HG03460 (cell line): ENCODE measurements around the gene SLC25A13.
A peak's percentile ranks its signal among the peaks of the same experiment; 100 is the strongest.

Experiments used
- ATAC-seq: cut with Tn5 transposase; IDR thresholded peaks from one replicate; pipeline ENCODE4 v1.9.1; 2021; ENCODE audit not compliant: unreplicated experiment

SLC25A13 gene

DNA sequence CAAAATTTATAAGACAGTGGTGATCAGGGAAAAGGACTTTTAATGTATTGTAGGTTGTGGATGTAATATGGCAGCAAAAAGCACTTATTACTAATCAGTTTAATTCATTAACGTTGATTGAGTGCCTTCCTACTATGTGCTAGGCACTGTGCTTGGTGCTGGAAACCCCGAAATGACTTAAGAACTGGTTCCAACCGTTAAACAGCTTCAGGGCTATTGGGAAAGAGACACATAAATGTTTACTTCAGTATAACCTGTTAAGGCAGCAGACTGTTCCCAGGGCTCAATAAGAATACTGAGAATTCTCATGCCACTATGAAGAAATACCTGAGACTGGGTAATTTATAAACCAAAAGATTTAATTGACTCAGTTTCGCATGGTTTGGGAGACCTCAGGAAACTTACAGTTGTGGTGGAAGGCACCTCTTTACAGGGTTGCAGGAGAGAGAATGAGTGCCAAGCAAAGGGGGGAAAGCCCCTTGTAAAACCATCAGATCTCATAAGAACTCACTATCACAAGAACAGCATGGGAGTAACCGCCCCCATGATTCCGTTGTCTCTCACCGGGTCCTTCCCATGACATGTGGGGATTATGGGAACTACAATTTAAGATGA lies 1.1 kb upstream of the SLC25A13 start:
- ATAC-seq, result no peak

DNA sequence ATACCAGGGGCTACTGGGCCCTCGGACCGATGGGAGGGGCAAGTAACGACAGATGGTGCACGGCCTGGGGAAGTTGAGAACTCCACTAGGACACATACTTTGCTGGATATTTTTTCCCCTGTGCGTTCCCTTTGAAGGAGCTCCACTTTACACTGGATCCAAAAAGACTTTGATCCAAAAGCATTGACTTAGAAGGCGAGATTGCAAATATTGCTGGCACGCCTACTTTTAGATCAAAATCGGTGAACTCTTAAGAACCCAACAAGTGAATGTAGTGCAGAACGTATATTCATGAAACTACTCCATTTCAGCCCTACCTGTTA lies 436 bp upstream of the SLC25A13 start:
- no peak for ATAC-seq

DNA sequence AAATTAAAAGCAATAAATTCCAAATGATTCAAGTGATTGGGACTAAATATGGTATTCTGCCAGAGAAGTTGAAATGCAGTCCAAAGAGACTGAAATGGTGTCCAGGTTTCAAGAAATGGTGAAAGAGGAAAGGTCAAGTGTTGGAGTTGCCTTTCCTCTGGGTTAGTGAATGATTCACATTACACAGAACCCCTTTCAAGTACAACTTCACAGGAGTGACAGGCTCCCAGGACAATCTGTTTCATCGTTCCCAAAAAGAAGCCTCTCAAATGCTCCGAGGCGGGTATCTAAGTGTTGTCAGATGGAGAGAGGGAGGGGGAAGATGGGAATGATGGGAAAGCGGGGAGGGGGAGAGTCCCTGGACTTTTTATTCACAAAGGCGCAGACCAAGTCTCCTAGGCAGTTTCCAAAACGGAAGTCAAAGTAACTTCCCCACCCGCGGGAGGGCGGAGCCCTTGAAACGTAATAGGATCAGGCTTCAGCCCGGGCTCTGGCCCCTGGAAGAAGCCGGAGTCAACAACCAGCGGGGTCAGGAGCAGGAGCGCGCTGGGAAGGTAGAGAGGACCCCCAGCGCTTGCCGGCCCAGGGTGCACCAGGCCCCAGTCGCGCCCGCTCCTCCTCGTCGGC lies 754 bp downstream of the SLC25A13 start:
- peak; percentile 48 for ATAC-seq

DNA sequence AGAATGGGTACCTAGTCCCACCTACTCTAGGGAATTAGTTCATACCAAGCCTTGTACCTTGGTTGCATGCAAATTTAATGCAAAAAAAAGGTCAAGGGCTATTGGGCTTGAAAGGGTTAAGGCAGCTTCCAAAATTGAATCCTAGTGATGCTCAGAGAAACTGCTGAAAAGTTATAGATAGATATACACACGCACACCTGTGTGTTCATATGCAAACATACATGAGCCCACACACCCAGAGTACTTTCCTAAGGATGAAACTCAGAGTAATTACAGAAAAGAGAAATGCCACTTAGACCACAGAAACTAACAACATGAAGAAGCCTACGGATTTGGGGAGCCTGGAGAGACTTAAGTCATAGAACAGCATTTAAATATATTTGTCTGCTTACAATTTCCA lies 1.5 kb downstream of the SLC25A13 start:
- ATAC-seq, result peak; percentile 33

DNA sequence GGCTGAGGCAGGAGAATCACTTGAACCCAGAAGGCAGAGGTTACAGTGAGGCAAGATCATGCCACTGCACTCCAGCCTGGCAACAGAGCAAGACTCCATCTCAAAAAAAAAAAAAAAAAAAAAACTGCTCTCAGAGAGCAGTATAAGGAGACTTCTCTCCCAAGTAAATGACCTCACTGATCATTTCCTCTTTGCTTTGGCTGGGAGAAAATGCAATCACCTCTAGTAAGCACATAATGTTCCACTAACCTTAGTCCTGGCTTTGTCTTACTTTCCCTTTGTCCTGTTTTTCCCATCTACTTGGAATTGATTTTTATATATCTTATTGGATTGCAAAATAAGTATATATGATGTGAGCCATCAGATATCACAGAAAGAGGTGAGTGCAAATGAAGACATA lies 2.5 kb downstream of the SLC25A13 start:
- no peak for ATAC-seq

DNA sequence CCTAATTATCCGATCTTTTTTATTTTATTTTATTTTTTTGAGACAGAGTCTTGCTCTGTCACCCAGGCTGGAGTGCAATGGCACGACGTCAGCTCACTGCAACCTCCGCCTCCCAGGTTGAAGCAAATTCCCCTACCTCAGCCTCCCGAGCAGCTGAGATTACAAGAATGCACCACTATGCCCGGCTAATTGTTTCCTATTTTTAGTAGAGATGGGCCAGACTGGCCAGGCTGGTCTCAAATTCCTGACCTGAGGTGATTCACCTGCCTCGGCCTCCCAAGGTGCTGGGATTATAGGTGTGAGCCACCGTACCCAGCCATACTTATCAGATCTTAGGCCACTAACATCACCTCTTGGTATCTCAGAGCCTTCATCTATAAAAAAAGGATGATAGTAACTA lies 4.9 kb downstream of the SLC25A13 start:
- no peak for ATAC-seq

DNA sequence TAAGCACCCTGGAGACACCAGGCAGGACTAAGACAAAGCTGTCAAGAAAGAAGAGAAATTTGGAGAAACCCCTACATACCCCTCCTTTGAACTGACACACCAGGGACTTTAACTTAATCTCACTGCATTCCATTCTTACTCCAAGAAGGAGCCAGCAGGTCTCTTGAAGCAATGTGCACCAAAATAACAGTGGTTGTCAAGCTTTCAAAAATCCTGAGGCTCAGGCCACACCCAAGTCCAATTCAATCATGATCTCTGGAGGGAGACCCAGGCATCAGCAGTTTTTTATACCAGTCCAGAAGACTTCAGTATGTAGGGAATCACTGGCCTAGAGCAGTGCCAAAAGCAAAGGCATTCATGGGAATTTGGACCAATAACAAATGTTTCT lies 6.8 kb downstream of the SLC25A13 start:
- no peak for ATAC-seq

DNA sequence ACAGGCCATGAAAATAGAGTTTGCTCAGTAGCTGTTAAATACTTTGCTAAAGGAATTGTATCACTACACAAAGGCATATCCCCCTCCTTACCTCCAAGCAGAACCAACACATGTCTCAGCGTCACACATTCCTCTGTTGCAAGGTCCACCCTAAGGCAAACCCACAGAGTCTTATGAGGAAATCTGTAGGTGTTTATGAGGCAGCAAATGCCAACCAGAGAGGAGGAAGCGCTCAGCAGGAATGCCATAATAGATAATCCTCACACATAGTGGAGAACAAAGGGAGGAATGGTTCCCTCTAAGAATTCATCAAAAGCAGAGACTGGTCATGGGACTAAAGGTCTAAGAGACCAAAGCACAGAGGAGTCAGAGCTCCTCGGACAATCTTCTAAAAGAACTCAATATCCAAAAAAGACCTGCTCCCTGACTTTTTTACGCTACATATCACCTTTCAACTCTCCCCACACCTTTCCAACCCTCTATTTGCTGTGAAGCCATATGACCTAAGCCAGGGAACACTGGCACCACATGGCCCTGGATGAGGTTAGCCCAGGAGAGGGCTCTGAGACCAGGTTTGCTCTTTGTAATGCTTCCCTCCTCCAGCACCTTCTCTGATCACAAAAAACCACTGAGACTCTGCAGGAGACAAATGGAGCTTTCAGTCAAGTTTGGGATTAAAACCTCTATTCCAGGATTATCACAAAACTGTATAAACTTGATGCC lies 7.3 kb downstream of the SLC25A13 start:
- ATAC-seq, result no peak

DNA sequence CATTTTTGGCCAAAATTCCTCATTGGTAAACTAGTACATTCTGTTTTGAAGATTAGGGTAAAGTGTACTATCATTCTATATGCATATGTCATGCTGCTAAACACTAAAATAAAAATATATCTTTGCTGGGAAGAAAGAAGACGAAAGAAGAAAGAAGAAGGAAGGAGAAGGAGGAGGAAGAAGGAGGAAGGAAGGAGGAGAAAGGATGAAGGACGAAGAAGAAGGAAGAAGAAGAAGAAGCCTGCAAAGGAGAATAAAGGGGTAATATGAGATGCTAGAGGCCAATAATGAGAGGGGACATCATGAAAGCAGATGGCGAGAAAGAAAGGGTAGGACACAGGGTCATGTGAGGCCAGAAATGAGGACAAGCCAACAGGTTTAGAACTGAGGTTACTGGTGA lies 8.0 kb downstream of the SLC25A13 start:
- no peak for ATAC-seq

DNA sequence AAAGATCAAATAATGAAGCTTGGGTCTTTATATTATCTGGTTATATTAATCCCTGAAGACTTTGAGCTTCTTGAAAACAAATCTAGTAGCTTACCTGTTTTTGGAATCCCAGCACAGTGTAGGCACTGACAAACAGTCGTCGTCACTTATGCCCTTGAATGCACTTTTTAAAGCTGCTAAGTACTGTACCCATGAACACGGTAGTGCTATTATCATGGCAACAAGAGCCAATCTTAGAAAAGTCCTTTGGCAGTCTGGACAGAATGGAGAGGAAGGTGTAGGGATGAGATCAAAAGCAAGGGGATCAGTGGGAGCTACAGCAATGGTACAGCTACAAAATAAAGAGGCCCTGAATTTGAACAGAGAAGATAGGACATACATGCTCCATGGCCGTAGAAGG lies 9.4 kb downstream of the SLC25A13 start:
- ATAC-seq, result no peak

DNA sequence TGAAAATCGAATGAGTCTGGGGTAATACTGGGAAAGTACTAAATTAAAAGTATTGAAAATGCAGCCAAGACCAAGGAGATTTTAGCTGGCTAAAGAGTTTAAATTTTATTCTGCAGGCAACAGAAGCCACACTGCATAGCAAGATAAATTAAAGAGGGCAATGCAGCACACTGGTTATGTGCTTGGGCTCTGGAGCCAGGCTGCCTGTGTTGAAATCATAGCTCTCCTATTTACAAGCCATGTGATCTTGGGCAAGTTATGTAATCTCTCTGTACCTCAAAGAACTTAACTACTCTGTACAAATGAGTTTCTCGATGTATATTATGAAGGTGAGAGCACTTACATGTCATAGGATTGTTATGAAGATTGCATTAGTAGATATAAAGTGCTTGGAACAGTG lies 9.9 kb downstream of the SLC25A13 start:
- ATAC-seq, result no peak

DNA sequence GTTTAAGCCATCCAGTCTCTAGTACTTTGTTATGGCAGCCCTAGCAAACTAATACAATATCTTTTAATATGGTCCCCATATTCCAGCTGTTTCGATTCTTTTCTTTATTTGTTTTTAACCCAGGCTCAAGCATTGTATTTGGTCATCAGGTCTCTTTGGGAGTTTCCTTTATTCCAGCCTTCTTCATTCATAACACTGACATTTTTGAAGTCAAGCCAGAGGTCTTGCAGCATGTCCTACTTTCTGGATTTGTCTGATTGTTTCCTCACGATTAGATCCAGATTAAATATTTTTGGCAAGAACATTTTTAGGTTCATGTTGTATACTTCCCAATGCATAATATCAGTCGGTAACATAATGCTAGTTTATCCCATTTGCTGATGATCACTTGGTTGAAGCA lies 11.8 kb downstream of the SLC25A13 start:
- ATAC-seq, result no peak

DNA sequence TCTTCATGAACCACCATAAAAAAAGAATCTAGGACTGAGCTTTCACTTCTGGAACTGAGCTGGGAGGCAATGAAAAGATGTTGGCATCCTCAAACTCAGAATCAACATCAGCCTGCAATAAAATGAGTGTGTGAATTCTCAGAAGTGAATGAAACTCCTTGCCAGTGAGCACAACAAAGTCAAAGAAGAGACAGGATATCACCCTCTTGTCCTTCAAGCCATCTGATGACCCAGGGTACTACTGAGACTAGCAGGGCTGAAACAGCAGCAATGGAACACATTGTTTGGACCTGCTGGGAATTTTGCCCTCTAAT lies 13.0 kb downstream of the SLC25A13 start:
- no peak for ATAC-seq

DNA sequence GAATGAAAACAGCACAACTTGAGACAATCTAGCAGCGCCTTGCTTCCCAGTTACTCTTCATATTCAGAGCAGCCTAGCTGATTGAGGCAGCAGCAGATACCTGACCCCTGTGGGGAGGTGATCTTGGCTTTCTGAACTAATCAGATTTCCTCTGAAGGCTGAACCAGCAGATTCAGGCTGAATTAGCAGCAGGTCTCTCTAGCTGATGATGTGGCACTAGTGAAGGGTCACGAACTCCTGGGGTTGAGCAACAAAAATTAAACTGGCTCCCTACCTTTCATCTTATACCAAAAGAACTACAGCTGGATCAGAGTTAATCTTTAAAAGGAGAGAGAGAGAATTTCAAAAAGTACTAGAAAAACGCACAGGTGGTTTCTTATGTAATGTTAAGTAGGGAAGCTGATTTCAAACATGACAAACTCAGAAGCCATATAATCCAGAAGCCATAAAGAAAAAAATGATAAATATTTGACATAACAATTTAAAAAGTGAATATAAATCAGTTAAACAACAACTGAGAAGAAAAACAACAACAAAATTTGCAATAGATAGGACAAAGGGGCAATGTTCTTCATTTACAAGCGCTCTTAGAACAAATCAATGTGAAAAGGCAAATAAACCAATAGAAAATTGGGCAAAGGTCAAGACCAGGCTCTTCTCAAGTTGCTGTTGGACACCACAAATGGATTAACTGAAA lies 13.5 kb downstream of the SLC25A13 start:
- no peak for ATAC-seq

DNA sequence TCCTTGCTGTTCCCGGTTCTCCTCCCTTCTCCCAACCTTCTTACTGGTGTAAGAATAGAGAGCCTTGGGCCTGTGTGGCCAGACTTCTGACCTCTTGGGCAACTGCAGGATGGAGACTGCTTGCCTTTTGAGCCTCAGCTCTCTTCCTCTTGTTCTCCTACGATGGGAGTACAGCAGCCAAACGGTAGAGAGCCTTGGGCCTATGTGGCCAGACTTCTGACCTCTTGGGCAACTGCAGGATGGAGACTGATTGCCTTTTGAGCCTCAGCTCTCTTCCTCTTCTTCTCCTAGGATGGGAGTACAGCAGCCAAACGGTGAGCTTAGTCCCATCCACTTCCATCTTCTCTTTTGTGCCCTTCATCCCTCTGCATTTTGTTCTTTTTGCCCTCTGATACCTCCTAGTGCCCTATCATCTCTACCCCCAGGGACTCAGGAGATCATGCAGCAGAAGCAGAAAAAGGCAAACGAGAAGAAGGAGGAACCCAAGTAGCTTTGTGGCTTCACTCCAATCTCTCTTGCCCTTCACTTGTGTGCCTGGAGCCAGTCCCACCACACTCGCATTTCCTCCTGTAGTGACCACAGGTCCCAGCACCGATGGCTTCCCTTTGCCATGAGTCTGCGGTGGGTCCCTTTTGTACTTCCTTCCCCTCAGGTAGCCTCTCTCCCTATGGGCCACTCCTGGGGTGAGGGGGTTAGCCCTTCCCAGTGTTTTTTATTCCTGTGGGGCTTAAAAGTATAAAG lies 15.3 kb downstream of the SLC25A13 start:
- peak; percentile 37 for ATAC-seq

DNA sequence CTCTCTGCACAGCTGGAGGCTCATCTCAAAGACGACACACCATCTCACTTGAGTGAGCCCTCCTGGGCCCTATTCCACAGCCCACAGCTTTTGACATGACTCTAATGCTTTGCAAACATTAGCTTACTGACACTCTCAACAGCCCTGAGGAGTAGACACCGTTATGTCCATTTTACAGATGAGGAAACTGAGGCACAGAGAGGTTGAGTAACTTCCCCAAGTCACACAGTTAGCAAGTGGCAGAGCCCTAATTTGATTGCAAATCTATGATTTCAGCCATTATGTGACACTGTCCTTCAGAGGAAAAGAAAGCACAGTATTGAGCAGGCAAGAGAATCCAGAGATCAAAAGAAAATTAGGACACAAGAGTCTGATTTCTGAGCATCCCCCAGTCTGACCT lies 16.0 kb downstream of the SLC25A13 start:
- ATAC-seq, result no peak

DNA sequence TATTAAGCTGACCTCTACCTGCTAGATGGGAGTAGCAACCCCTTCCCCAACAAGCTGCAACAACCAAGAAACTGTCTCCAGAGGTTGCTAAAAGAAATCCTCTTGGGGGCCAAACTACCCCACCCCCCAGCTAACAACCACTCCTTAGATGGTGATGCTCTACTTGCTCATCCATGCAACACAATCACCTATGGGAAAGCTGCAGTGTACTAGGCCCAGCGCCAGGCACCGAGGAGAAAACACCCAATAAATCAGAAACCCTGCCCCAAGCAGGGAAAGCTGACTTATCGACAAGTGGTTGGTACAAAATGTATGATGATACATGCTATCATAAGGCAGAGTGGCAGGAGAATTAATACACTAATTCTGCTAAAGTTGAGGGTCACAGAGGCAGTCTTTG lies 17.3 kb downstream of the SLC25A13 start:
- no peak for ATAC-seq

DNA sequence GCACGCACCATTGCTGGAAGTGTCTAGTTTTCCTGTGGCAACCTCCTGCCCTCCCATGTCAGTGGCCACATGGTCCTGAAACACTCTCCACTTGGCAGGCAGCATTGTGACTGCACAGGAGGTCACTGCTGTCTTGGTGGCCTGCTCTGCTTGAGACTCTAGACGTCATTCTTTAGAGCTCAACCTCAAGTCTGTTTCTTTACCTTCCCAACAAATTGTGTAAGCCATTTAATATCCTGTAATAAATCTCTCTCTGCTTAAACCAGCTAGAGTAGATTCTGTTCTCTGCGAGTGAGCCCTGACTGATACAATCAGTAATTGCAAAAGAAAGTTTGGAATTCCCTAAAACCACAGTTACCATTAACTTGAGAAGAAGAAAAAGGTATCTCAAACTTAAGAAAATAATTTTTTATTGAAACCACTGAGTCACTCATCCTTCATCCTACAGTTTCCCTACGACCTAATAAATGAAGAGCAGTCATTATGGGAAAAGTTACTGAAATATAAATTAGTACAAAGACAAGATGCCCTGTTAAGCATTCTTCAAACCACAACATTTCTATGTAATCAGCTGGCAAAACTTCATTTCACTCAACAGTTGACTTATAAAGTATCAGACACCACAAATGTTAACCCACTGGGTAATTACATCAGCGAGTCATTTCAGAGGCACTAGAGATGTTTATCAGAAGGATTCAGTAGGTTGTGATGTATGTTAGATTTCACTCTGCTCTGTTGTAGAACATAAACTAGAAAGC lies 18.0 kb downstream of the SLC25A13 start:
- peak; percentile 38 for ATAC-seq

DNA sequence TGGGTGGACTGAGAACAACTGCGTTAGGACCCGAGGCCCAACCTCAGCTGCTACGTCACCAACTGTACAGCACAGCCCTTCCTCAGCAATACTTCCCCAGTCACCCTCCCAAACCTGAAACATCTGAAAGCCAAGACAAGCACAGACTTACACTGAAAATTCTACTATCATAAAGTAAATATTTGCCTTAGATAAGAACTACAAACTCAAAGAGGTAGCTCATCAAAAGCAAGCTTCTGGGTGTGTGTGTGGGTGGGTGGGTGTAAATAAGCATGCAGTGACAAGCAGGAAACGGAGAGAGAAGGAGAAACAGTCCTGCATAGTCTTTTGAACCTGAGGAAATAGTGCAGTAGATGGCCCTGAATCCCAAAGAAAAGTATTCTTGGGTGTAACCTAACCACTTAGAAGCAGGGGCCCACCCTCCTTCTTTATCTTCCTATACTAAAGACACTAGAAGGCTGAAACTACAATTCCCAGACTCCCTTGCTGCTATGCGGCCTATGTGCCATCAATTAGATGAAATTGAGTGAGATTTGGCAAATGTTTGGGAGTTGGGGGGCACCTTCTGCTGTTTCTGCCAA lies 18.7 kb downstream of the SLC25A13 start:
- ATAC-seq, result no peak

DNA sequence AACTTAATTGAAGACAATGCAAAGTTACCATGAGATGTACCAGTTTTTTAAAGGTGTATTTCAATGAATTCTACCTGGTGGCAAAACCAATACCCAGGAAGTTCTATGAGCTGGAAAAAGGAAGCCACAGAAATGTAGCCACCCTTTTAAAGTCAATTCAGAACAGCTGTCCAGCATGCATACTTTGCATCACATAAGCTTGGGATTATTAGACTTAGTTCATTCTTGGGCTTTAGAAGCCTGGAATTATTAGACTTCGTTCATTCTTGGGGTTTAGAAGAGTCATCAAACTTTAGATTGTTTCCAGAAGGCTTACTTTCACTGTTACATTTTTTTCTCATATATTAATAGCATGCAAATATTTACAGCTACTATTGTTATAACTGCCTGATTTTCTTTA lies 20.9 kb downstream of the SLC25A13 start:
- no peak for ATAC-seq

DNA sequence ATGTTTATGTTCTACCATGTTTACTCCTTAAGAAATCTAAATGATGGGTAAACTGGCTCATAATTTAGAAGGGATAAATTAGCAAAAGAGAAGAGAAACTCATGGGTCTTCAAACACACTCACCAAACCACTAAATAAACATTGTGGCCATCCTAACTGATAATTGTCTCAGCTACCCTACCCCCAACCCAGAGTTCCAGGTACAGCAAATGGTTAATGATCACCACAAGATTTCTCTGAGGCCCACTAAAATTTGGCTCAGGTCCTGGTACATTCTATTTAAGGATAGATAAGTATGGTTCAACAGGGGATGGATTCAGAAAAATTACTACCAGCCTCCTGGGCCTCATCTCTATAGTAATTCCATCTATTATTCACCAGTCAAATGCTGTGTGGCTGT lies 21.4 kb downstream of the SLC25A13 start:
- ATAC-seq, result no peak
